Peyer's patch (tissue), 4 donors: ENCODE results near the gene GLT8D1.

Source experiments
- CTCF ChIP-seq, 6 experiments: fragments of 450-650 bp in 4 of 6; fragments of 200-600 bp in 2 of 6; sonication (generic) in 1 of 6; IDR thresholded peaks; one replicate each; pipeline ENCODE4 v1.5.1; 2017 to 2019; ENCODE audit warnings: antibody characterized with exemption in 6 of 6, mild to moderate bottlenecking in 3 of 6, moderate library complexity in 1 of 6
- POLR2A ChIP-seq, 2 donors: fragments of 450-650 bp; IDR thresholded peaks; one replicate each; pipeline ENCODE4 v1.5.1; 2017; ENCODE audit warnings: antibody characterized with exemption in 2 of 2, mild to moderate bottlenecking in 2 of 2, moderate library complexity in 2 of 2

- TF ChIP-seq CTCF (IDR thresholded peaks at IDR 0.05): no peak
- TF ChIP-seq POLR2A (IDR thresholded peaks at IDR 0.05): no peak
Observed at GRCh38 chr3:52695798-52696671, 9.6 kb downstream of the GLT8D1 start.
